Body of pancreas (tissue), 4 donors: Measurements from ENCODE around the gene CYFIP1.

ENCODE experiments used
- POLR2A ChIP-seq, 3 donors: fragments of 450-650 bp; IDR thresholded peaks; one replicate each; pipeline ENCODE4 v1.6.1; 2016; ENCODE audit warnings: antibody characterized with exemption in 3 of 3, mild to moderate bottlenecking in 2 of 3
- TF ChIP-seq, protein P1 (sequence below), 7 experiments: fragments of 450-650 bp in 4 of 7; fragments of 200-600 bp in 3 of 7; sonication (generic) in 3 of 7; IDR thresholded peaks; one replicate each; pipeline ENCODE4 v1.5.1; 2016 to 2019; ENCODE audit warnings: antibody characterized with exemption in 7 of 7

DNA sequence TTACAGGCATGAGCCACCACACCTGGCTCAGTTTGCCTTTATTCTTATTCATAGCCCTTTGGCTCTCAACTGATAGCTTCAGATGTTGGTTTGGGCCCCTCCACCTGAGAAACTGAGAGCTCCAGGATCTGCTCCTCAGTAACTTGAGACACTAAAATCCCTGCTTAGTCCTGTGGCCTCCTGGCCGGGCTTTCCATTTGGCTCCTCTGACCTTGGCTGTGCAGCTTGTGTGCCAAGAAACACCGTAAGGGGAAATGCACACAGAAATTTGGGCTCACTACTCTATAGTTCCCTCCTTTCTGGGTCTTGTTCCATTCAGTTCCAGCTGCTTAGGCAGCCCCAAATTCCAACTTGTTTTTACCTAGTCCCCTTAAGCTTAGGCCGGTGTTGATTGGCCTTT, 116.8 kb downstream of the CYFIP1 start:
- TF ChIP-seq POLR2A (IDR thresholded peaks at IDR 0.05) = no peak
- TF ChIP-seq, protein P1, sequence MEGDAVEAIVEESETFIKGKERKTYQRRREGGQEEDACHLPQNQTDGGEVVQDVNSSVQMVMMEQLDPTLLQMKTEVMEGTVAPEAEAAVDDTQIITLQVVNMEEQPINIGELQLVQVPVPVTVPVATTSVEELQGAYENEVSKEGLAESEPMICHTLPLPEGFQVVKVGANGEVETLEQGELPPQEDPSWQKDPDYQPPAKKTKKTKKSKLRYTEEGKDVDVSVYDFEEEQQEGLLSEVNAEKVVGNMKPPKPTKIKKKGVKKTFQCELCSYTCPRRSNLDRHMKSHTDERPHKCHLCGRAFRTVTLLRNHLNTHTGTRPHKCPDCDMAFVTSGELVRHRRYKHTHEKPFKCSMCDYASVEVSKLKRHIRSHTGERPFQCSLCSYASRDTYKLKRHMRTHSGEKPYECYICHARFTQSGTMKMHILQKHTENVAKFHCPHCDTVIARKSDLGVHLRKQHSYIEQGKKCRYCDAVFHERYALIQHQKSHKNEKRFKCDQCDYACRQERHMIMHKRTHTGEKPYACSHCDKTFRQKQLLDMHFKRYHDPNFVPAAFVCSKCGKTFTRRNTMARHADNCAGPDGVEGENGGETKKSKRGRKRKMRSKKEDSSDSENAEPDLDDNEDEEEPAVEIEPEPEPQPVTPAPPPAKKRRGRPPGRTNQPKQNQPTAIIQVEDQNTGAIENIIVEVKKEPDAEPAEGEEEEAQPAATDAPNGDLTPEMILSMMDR (IDR thresholded peaks at IDR 0.05) = no peak
